ENCODE measurements around the gene CUZD1. TPM values are rescaled to one million over a fixed set of nuclear protein-coding genes. Genes with fewer than 3 reads are reported as not detected.
"Not testable (repeated sequence)": the region's sequence is repeated elsewhere in the genome, so short reads cannot be mapped to it uniquely, and the experiment has no call there.

CUZD1 gene
- polyA plus RNA-seq, 3 donors, result 1.7 to 4,010 (median 2.2) TPM

GRCh38 chr10:122859527-122859926, 13.9 kb upstream of the CUZD1 start:
- H3K27ac ChIP-seq (ENCODE audit: low read depth, low read length), result no peak overlapping the region
- WGBS, 3 donors, result 76 to 100% (median 93%) methylated on average over 1 of the region's 1 CpG

- WGBS, 3 donors, result 92 to 95% (median 94%) methylated on average over 5 of the region's 5 CpGs
- H3K27ac ChIP-seq (ENCODE audit: low read depth, low read length), result not testable (repeated sequence)
These were observed 12.4 kb upstream of the CUZD1 start for GRCh38 chr10:122858042-122858441.

GRCh38 chr10:122856902-122857301, 11.2 kb upstream of the CUZD1 start:
- 83 to 91% (median 91%) methylated on average over 1 of the region's 1 CpG for WGBS, 3 donors
- H3K27ac ChIP-seq (ENCODE audit: low read depth, low read length), result no peak overlapping the region

GRCh38 chr10:122855745-122856144, 10.1 kb upstream of the CUZD1 start:
- WGBS, 3 donors, result 72 to 84% (median 82%) methylated on average over 3 of the region's 3 CpGs
- H3K27ac ChIP-seq (ENCODE audit: low read depth, low read length), result no peak overlapping the region

- 83 to 92% (median 87%) methylated on average over 5 of the region's 5 CpGs for WGBS, 3 donors
- H3K27ac ChIP-seq (ENCODE audit: low read depth, low read length), result no peak overlapping the region
These were observed 9.0 kb upstream of the CUZD1 start for GRCh38 chr10:122854648-122855047.

GRCh38 chr10:122853665-122854313, 8.1 kb upstream of the CUZD1 start:
- 81 to 100% (median 89%) methylated on average over 1 of the region's 1 CpG for WGBS, 3 donors
- no peak overlapping the region for H3K27ac ChIP-seq (ENCODE audit: low read depth, low read length)

- no peak overlapping the region for H3K27ac ChIP-seq (ENCODE audit: low read depth, low read length)
- WGBS, 3 donors, result 89 to 98% (median 96%) methylated on average over 2 of the region's 2 CpGs
These were observed 6.6 kb upstream of the CUZD1 start for GRCh38 chr10:122852261-122852660.

GRCh38 chr10:122850705-122851640, 5.3 kb upstream of the CUZD1 start:
- 29 to 86% (median 80%) methylated on average over 5 of the region's 5 CpGs for WGBS, 3 donors
- H3K27ac ChIP-seq (ENCODE audit: low read depth, low read length), result no peak overlapping the region

- 43 to 83% (median 82%) methylated on average over 12 of the region's 12 CpGs for WGBS, 3 donors
- no peak overlapping the region for H3K27ac ChIP-seq (ENCODE audit: low read depth, low read length)
These were observed 4.4 kb upstream of the CUZD1 start for GRCh38 chr10:122849900-122850605.

GRCh38 chr10:122849090-122849489, 3.4 kb upstream of the CUZD1 start:
- 44 to 90% (median 86%) methylated on average over 2 of the region's 2 CpGs for WGBS, 3 donors
- no peak overlapping the region for H3K27ac ChIP-seq (ENCODE audit: low read depth, low read length)

- H3K27ac ChIP-seq (ENCODE audit: low read depth, low read length), result no peak overlapping the region
- WGBS, 3 donors, result 71 to 81% (median 79%) methylated on average over 12 of the region's 12 CpGs
These were observed 2.3 kb upstream of the CUZD1 start for GRCh38 chr10:122847782-122848604.

- no peak overlapping the region for H3K27ac ChIP-seq (ENCODE audit: low read depth, low read length)
- WGBS, 3 donors, result 51 to 97% (median 92%) methylated on average over 4 of the region's 4 CpGs
These were observed 1.5 kb downstream of the CUZD1 start for GRCh38 chr10:122844146-122844545.

- no peak overlapping the region for H3K27ac ChIP-seq (ENCODE audit: low read depth, low read length)
These were observed 4.1 kb downstream of the CUZD1 start for GRCh38 chr10:122841569-122841968.

- no peak overlapping the region for H3K27ac ChIP-seq (ENCODE audit: low read depth, low read length)
These were observed 6.2 kb downstream of the CUZD1 start for GRCh38 chr10:122839505-122839904.

- no peak overlapping the region for H3K27ac ChIP-seq (ENCODE audit: low read depth, low read length)
- WGBS, 3 donors, result 63 to 87% (median 80%) methylated on average over 4 of the region's 4 CpGs
These were observed 6.8 kb downstream of the CUZD1 start for GRCh38 chr10:122838880-122839279.

GRCh38 chr10:122835908-122836307, 9.7 kb downstream of the CUZD1 start:
- WGBS, 3 donors, result 83 to 87% (median 84%) methylated on average over 2 of the region's 2 CpGs
- H3K27ac ChIP-seq (ENCODE audit: low read depth, low read length), result no peak overlapping the region

GRCh38 chr10:122830965-122831353, 14.7 kb downstream of the CUZD1 start:
- no peak overlapping the region for H3K27ac ChIP-seq (ENCODE audit: low read depth, low read length)
- WGBS, 3 donors, result 83 to 89% (median 86%) methylated on average over 1 of the region's 1 CpG

- WGBS, 3 donors, result 50 to 95% (median 91%) methylated on average over 6 of the region's 7 CpGs
- no peak overlapping the region for H3K27ac ChIP-seq (ENCODE audit: low read depth, low read length)
These were observed 15.2 kb downstream of the CUZD1 start for GRCh38 chr10:122830273-122830964.

Measured in adipose tissue (tissue), 3 donors.